Skeletal muscle cell (primary cell): ENCODE data around the gene CCDC121.
A peak's percentile ranks its signal among the peaks of the same experiment; 100 is the strongest.

Experiments
- DNase-seq: peaks from one replicate; pipeline ENCODE4 v3.0.0-alpha.2; 2010; ENCODE audit warnings: low read depth
- H3K4me3 ChIP-seq: 2 replicates; pipeline ENCODE4 v1.5.1; 2011; ENCODE audit warnings: low read depth, mild to moderate bottlenecking, control low read depth, low read length, moderate library complexity

CCDC121 gene

DNA sequence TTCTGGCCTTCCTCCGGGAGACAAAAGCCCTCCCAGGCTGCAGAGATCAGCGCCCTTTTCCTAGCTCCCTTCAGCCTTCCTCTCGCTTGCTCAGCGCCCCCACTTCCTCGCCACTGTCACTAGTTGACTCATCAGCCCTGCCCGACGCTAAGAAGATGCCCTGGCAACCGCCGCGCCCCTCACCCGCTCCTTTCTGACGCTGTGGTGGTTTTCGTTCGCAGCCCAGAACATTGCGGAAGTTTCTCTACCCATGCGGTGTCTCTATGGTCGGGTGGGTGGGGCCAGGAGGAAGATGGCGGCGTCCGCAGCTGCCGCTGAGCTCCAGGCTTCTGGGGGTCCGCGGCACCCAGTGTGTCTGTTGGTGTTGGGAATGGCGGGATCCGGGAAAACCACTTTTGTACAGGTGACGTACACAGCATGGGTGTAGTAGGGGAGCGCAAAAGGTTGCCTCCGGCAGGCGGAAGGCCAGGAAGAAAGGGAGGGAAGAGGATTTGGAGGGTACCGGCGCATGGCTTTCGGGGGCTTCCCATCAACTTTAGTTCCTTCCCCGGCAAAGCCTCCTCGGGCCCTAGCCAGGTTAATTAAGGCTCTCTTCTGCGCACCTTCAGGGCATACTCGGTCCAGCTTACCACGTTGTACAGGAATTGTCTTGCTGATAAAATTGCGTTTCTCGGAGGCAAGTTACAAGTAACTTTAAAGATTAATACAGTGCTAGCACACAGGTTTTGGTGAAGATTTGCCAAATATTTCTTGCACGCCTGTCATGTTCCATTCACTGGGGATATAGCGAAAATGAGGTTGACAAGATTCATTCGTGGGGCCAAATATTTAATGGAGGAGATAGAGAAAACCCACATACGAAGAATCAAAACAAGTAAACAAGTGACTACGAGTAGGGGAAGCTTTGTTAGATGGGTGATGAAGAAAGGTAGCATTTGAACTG is at the start of gene CCDC121, which contains the start of gene GPN1:
Gene CCDC121, minus strand, starts transcription at position 246 of the 943 bp plus-strand sequence. CDS start 1,213 bp downstream, outside the sequence.
Gene GPN1, plus strand, starts transcription at position 284 of the 943 bp plus-strand sequence. Its CDS starts 9 bp downstream, at position 293.
- peak; percentile 83 for DNase-seq
- H3K4me3 ChIP-seq = peak within 1 kb of the TSS; percentile 93

- no peak overlapping the region for H3K4me3 ChIP-seq
- DNase-seq = no peak
Measured at GRCh38 chr2:27672723-27673486, 44.1 kb upstream of the CCDC121 start.

DNA sequence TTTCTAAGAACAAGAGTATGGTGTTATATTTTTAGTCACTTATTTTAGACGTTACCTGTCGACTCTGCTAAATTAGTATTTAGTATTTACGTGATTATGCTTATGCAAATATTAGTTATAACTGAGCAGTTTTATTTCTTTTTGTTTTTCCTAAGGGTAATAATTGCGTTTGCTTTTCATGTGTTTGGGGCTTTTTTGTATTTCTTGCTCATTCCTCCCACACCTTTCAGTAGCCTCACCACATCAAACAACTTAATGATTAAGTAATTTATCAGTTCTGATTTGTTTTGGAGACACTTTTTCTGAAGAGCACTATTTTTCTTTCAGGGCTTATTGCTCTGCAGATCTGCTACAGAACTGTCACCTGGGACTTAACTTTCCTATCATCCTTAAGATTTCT is 42.4 kb upstream of the CCDC121 start:
- no peak for DNase-seq
- no peak overlapping the region for H3K4me3 ChIP-seq

DNA sequence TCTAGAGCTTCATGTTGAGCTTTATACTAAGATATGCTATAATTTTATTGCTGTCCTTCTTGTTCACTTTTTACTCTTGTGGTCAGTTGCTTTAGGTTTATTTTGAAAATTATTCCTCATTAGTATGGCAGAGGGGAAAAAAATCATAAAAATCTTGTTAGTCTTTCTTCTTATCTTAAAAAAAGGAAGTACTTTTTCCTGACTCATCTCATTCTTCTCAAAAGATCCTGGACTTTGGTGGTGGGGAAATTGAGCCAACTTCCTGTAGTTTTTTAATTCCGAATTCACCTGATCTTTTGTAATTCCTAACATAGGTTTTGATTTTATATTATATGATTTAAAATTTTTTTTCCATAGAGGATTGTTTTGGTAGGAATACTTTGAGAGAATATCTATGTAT is 38.6 kb upstream of the CCDC121 start:
- H3K4me3 ChIP-seq = no peak overlapping the region
- no peak for DNase-seq

- no peak for DNase-seq
- peak overlapping the region; percentile 72 for H3K4me3 ChIP-seq
Measured at GRCh38 chr2:27664622-27665363, 36.0 kb upstream of the CCDC121 start.

DNA sequence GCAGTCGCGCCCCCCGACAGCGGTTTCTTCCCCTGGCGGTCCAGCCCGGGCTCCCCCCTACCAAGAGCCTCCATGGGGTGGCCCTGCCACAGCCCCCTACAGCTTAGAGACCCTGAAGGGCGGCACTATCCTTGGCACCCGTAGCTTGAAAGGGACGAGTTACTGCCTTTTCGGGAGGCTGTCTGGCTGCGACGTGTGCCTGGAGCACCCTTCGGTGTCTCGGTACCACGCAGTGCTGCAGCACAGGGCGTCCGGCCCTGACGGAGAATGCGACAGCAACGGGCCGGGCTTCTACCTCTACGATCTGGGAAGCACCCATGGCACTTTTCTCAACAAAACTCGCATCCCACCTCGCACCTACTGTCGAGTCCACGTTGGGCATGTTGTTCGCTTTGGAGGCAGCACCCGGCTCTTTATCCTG is 35.4 kb upstream of the CCDC121 start:
- DNase-seq = no peak
- peak overlapping the region; percentile 72 for H3K4me3 ChIP-seq

DNA sequence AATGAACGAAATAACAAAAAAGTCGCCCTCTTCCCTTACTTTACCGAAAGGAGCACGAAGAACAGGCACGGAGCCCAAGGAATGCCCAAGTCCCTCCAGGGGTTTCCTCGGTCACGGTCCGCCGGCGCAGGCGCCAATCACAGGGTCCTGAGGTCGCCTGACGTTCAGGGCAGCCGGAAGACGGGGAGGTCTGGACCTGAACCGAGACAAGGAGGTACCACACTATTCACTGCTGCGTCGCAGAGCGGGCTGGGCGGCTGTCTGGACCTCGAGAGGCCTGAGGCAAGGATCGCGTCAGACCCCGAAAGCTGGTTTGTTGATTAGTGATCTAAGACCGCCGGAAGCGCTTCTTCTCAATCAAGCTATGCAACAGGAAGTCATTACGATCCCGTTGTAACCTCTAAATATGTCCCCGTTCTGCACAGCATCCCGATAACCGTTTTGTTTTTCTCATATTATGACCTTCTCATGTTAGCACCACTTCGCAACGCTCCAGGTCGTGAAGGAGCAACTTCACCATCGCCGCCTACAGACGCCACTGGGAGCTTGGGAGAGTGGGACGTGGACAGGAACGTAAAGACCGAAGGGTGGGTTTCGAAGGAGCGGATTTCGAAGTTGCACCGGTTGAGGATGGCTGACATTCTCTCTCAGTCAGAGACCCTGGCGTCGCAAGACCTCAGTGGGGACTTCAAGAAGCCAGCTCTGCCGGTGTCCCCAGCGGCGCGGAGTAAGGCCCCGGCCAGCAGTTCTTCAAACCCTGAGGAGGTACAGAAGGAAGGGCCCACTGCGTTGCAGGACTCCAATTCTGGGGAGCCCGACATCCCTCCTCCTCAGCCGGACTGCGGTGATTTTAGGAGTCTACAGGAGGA is 34.7 kb upstream of the CCDC121 start, which contains the start of the genes SLC4A1AP and SUPT7L:
Gene SLC4A1AP, plus strand, starts transcription at position 605 of the 869 bp plus-strand sequence. Its CDS starts 26 bp downstream, at position 631.
Gene SUPT7L, minus strand, starts transcription at position 330 of the 869 bp plus-strand sequence. CDS start 1,422 bp downstream, outside the sequence.
- peak within 1 kb of the TSS; percentile 72 for H3K4me3 ChIP-seq
- DNase-seq = peak; percentile 69

DNA sequence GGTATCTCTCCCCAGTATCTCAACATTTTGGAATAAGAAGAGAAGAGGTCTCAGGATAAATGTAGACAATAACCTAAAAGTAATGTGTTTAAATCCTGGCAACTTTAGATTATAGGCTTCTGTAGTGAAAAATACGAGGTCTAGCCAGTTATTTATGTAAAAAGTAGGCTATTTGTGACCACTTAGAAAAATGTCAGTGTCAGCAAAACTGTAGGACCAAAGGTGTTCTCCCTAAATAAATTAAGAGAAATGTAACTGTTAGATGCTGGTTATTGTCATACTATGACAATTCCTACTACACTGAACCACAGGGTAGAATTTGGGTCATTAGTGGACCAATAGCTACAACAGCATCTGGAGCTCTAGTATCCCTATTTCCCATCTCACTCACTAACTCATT is 32.6 kb upstream of the CCDC121 start:
- no peak for DNase-seq
- no peak overlapping the region for H3K4me3 ChIP-seq

DNA sequence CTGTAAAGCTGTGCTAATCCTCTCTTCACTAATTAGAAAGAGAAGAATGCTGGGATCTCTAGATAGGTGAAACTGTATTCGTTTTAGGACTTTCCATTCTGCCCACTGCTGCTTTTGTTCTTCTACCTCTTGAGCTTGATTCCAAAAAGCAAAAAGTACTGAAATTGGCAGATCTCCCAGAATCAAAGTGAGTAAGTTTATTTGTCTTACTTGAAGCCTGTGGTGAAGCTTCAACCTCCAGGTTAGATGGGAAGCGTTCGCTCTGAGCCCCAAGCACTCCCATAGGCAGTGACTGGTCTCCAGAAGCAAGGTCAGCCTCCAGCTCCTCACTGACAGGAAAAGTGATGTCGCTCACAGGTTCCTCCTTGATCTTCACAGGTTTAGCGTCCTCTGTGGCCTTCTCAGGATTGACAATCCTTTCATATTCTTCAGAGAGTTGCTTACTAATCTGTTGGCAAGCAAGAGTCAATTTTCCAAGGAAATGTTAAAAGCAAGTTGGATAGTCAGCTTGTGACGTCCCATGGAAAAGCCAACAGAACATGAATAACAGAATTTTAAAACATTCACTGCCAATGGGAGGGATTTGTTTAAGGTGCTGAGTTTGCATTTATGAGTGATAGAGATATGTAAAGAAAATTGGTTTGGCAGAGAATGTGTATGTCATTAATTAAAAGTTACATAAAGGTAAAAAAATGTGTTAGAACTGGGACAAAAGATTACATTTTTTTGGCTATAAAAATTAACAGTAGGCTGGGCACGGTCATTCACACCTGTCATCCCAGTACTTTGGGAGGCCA is 26.5 kb upstream of the CCDC121 start:
- DNase-seq = peak; percentile 56
- no peak overlapping the region for H3K4me3 ChIP-seq

- no peak for DNase-seq
- no peak overlapping the region for H3K4me3 ChIP-seq
Measured at GRCh38 chr2:27653397-27653796, 24.6 kb upstream of the CCDC121 start.

GRCh38 chr2:27652790-27653189 is 24.0 kb upstream of the CCDC121 start:
- no peak overlapping the region for H3K4me3 ChIP-seq
- DNase-seq = no peak

DNA sequence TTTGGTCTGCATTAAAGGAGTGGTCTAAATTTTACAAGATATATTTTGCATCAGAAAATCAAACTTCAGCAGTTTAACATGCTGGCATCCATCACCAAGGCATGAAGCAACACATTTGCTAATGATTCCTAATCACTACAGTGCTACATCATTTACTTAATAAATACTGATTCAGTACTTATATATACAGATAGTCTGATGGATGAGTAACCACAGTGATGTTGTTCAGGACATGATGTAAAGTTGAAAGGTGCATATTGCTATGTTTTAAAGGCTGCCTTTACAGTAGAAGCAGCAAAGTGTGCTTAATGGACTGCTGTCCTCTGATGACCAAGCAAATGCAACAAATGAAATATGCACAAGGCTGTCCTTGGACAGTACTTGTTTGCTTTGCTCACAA is 23.5 kb upstream of the CCDC121 start:
- H3K4me3 ChIP-seq = no peak overlapping the region
- no peak for DNase-seq

DNA sequence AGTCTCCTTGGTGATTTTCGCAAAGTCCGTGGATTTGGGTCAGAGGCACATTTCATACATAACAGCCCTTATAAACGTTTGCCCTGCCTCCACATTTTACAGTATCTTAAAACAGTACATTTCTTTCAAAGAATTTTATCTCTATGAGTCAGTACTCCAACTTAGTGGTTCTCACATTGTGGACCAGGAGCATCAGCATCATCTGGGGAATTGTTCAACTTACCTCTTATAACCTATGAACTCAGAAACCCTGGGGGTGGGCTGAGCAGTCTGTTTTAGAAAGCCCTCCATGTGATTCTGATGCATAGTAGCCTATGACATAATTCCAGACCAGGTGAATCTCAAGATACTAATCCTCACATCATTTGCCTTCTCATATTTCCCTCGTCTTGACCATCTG is 22.2 kb upstream of the CCDC121 start:
- no peak for DNase-seq
- H3K4me3 ChIP-seq = no peak overlapping the region

DNA sequence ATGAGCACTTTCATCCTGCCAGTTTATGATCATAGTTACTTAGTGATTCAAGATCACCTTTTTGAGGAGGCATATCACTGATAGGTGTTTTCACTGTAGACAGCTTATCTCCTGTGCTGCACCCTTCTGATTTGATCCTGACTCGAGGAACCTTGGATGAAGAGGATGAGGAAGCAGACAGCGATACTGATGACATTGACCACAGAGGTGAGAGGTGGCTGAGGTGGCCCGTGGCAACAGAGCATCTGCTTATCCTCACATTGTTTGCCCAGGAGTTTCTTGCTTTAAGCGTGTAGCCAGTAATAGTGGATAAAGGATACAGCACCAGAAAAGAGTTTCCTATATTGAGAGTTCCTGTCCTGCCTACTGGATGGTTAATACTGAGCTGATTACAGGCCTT is 18.9 kb upstream of the CCDC121 start:
- no peak overlapping the region for H3K4me3 ChIP-seq
- DNase-seq = no peak

DNA sequence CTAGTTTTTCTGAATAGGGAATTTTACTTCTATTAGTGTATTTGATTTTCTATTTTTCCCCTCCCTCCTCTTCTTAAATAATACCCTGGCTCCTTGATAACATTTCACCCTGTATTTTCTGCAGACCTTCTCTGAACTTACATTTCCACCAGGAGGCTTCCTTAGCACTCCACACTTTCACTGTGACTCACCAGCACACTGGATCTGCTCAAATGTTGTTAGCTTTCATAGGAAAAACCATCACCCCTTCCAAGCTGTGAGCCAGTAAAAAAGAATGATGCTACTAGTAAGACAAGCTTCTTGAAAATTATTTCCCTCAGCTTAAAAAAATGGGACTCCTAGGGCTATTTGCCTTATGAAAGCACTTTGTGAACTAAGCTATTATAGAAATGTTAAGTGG is 18.5 kb upstream of the CCDC121 start:
- no peak for DNase-seq
- no peak overlapping the region for H3K4me3 ChIP-seq

DNA sequence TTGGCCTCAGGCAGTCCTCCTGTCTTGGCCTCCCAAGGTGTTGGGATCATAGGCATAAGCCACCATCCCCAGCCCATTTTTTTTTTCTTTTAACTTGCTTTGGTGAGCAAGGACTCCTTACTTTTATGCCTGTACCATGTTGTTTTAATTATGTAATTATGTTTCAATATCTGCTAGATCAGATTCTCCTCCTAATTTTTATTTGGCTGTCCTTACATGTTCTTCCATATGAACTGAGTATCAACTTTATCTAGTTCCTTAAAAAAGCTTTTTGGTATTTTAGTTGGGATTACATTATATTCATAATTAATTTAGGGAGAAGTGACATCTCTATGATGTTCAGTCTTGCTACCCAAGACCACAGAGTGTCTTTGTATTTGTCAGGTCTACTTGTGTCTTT is 16.4 kb upstream of the CCDC121 start:
- no peak overlapping the region for H3K4me3 ChIP-seq
- DNase-seq = no peak

DNA sequence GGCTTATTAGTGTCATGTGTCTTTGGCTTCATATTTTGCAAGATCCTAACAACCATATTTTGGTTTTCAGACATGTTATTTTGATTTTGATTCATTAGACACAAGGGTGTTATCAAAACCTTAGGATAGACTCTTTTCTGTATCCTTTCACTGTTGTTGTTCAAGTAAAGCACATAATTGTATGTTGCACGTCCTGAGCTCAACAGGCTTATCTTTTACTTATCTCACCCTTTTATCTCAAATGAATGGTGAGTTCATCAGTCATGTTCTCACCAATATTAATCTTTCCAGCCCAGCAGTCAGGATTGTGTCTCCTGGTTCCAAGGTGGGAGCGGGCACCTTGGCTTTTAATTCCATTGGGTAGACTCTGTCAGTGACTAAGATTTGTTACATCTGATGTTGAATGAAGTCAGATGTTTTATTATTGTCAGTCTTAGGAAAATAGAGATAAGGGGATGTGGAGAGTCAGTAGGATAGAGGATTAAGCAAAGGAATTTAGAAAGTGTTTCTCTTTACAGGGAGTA is 12.0 kb upstream of the CCDC121 start:
- DNase-seq = no peak
- H3K4me3 ChIP-seq = no peak overlapping the region
